ENCODE measurements around the gene MACF1.

DNA sequence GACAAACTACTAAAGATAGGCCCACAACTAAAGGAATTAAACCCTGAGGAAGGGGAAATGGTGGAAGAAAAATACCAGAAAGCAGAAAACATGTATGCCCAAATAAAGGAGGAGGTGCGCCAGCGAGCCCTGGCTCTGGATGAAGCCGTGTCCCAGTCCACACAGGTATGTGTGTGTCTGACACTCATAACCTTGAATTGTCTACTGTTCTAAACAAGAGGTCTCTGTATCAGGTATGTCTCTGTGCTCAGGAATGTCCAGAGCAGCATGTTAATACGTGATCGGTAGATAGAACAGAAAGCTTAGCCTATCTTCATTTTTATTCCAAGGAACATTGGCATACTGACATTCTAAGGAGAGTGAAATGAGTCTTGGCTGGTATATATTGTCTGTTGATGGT, 231.1 kb downstream of the MACF1 start:
- TF ChIP-seq POLR2A (IDR thresholded peaks at IDR 0.05; ENCODE audit: low read length) (no peak), GATA1 (IDR thresholded peaks at IDR 0.05; ENCODE audit: low read depth, low read length) (no peak)
